Smooth muscle cell of the umbilical artery (primary cell): ENCODE data around the gene HJURP. TPM values are rescaled to one million over a fixed set of nuclear protein-coding genes. Genes with fewer than 3 reads are reported as not detected.

Experiments
- total RNA-seq: library from RNA; depleted of rRNA; stranded (reverse); fragments of >200 nt; gene quantifications from 2 replicates; pipeline ENCODE4 v1.2.3, GENCODE V29; 2014

The HJURP gene
- total RNA-seq, result 1.5 and 9.4 TPM in 2 replicates

GRCh38 chr2:233854241-233854981 lies at the start of gene HJURP:
HJURP (minus strand) TSS chr2:233854535; CDS start chr2:233854500, 35 bp downstream.

DNA sequence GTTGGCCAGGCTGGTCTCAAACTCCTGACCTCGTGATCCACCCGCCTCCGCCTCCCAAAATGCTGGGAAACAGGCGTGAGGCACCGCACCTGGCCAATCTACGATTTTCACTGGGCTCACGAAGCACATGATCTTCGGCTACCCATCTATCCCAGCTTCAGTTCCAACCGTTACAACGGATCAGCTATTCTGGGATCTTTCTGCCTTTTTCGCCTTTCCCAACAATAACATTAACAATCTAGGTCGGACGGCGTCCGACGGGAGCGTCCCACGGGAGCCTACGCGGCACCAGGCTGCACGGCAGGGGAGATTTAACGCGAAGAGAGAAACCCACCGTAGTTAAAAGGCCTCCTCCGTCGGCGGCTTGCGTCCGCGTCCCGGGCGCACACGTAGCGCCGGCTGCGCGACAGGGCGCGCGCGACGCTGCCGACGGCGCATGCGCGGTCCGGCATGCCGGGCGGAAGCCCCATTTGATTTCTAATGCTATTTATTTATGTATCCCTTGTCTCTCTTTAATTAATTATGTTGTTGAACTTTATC lies 13.7 kb upstream of the HJURP start, which contains the start of gene MSL3B:
MSL3B (minus strand) TSS at position 394 of the 540 bp plus-strand sequence.

Other genes starting within 250 kb of the HJURP start
- gene UGT1A8, start 236.9 kb downstream of the HJURP start, total RNA-seq, result not detected in 2 replicates
- gene UGT1A10, start 218.1 kb downstream of the HJURP start, total RNA-seq, result not detected in 2 replicates
- not detected in 2 replicates for gene UGT1A9, start 182.6 kb downstream of the HJURP start, total RNA-seq
- gene UGT1A7, start 172.6 kb downstream of the HJURP start, total RNA-seq, result not detected in 2 replicates
- gene UGT1A6, start 161.6 kb downstream of the HJURP start, total RNA-seq, result not detected in 2 replicates
- not detected in 2 replicates for gene UGT1A5, start 141.6 kb downstream of the HJURP start, total RNA-seq
- gene UGT1A4, start 135.8 kb downstream of the HJURP start, total RNA-seq, result not detected in 2 replicates
- gene UGT1A3, start 125.5 kb downstream of the HJURP start, total RNA-seq, result not detected in 2 replicates
- gene UGT1A1, start 94.3 kb downstream of the HJURP start, total RNA-seq, result not detected in 2 replicates
- not detected in 2 replicates for gene MROH2A, start 76.2 kb downstream of the HJURP start, total RNA-seq
- gene TRPM8, start 62.8 kb upstream of the HJURP start, total RNA-seq, result not detected in 2 replicates
- gene SPP2, start 196.2 kb upstream of the HJURP start, total RNA-seq, result not detected in 2 replicates